B cell (primary cell): Measurements from ENCODE around the gene MUC4.

Experiments
- EZH2 ChIP-seq: IDR thresholded peaks from 2 replicates; pipeline ENCODE4 v1.6.1; 2012; ENCODE audit warnings: borderline replicate concordance, low read depth, mild to moderate bottlenecking, moderate library complexity, low read length; ENCODE audit not compliant: insufficient read depth, poor library complexity, severe bottlenecking
- TF ChIP-seq, protein P1 (sequence below): fragments of 200-600 bp; IDR thresholded peaks from one replicate; pipeline ENCODE4 v1.8.0; 2022; ENCODE audit warnings: antibody characterized with exemption, mild to moderate bottlenecking

DNA sequence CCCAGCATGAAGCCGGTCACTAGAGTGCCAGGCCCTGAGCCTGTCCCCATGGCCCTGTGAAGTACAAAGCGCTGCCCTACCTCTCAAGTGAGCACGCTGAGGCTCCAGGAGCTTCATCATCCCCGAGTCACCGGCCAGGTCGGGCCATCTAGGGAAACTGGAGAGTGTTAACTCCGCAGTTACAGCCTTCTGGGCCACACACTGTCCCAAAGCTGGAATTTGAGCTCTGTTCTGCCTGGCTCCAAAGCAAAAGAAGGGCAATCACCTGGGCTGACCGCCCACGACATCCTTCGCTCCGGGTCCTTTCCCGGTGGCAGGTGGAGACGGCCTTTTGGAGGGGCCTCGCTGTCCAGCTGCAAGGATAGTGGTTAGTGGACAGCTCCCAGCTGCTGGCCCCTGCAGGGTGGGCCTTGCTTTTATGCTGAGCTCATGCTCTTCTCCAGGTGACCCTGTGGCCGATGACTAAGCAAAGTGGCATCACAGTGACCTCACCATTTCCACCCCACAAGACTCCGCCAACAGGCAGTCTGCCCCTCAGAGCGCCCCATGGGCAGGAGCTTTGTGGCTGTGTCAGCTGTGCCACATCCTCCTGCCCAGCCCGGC is 3.5 kb upstream of the MUC4 start:
- TF ChIP-seq, protein P1, sequence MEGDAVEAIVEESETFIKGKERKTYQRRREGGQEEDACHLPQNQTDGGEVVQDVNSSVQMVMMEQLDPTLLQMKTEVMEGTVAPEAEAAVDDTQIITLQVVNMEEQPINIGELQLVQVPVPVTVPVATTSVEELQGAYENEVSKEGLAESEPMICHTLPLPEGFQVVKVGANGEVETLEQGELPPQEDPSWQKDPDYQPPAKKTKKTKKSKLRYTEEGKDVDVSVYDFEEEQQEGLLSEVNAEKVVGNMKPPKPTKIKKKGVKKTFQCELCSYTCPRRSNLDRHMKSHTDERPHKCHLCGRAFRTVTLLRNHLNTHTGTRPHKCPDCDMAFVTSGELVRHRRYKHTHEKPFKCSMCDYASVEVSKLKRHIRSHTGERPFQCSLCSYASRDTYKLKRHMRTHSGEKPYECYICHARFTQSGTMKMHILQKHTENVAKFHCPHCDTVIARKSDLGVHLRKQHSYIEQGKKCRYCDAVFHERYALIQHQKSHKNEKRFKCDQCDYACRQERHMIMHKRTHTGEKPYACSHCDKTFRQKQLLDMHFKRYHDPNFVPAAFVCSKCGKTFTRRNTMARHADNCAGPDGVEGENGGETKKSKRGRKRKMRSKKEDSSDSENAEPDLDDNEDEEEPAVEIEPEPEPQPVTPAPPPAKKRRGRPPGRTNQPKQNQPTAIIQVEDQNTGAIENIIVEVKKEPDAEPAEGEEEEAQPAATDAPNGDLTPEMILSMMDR, result no peak
- TF ChIP-seq EZH2, result no peak
